Lung (tissue), 12 donors: ENCODE data around the gene TMEM121B. TPM values are rescaled to one million over a fixed set of nuclear protein-coding genes. Genes with fewer than 3 reads are reported as not detected.
A peak's percentile ranks its signal among the peaks of the same experiment; 100 is the strongest.

Source experiments
- ATAC-seq: fragments of 200-7000 bp; cut with Tn5 transposase; one replicate; pipeline ENCODE4 v1.9.1; 2020; ENCODE audit warnings: moderate number of reproducible peaks; ENCODE audit not compliant: insufficient read depth, low FRiP score
- DNase-seq, 3 donors: peaks; one replicate each; pipeline ENCODE4 v3.0.0-alpha.2; 2013 to 2017
- H3K27ac ChIP-seq, 2 donors: one replicate each; pipeline ENCODE4 v1.5.1; 2013; ENCODE audit warnings: mild to moderate bottlenecking in 2 of 2, moderate library complexity in 2 of 2, control low read depth in 1 of 2, inconsistent platforms in 1 of 2, low read depth in 1 of 2, low read length in 1 of 2
- H3K27me3 ChIP-seq, 3 donors: one replicate each; pipeline ENCODE4 v1.5.1; 2013; ENCODE audit warnings: low read length in 2 of 3; ENCODE audit not compliant: control insufficient read depth in 3 of 3, insufficient read depth in 3 of 3
- H3K36me3 ChIP-seq, 4 donors: one replicate each; pipeline ENCODE4 v1.5.1; 2013; ENCODE audit warnings: low read length in 4 of 4, mild to moderate bottlenecking in 1 of 4, moderate library complexity in 1 of 4; ENCODE audit not compliant: control insufficient read depth in 4 of 4, insufficient read depth in 4 of 4
- H3K4me1 ChIP-seq, 5 donors: one replicate each; pipeline ENCODE4 v1.5.1; 2013; ENCODE audit warnings: low read length in 5 of 5, mild to moderate bottlenecking in 2 of 5, moderate library complexity in 1 of 5; ENCODE audit not compliant: control insufficient read depth in 5 of 5, insufficient read depth in 5 of 5
- H3K4me3 ChIP-seq: one replicate; pipeline ENCODE4 v1.5.1; 2013; ENCODE audit warnings: mild to moderate bottlenecking, control low read depth, moderate library complexity
- H3K9ac ChIP-seq, 2 donors: one replicate each; pipeline ENCODE4 v1.5.1; 2013; ENCODE audit warnings: low read length in 2 of 2, control low read depth in 1 of 2; ENCODE audit not compliant: insufficient read depth in 1 of 2
- H3K9me3 ChIP-seq, 4 donors: one replicate each; pipeline ENCODE4 v1.5.1; 2013; ENCODE audit warnings: low read length in 3 of 4, mild to moderate bottlenecking in 1 of 4, moderate library complexity in 1 of 4; ENCODE audit not compliant: control insufficient read depth in 4 of 4, insufficient read depth in 3 of 4
- CTCF ChIP-seq: IDR thresholded peaks from 2 replicates; pipeline ENCODE4 v1.5.1; 2012; ENCODE audit warnings: mild to moderate bottlenecking; ENCODE audit errors: control extremely low read depth, extremely low read depth
- WGBS, 2 donors: extraction: QIAGEN DNeasy Blood & Tissue Kit; methylation state at CpG; one replicate each; pipeline ENCODE4 v1.1.7; 2013; 5-methylcytosine and 5-hydroxymethylcytosine counted together
- polyA plus RNA-seq, 2 donors: library from polyadenylated mRNA; stranded (reverse); fragments of 200-250 nt; gene quantifications; one replicate each; pipeline ENCODE4 v1.2.1, GENCODE V29; 2013
- total RNA-seq, 2 donors: library from RNA; depleted of rRNA in 1 of 2; stranded (reverse); fragments of >200 nt in 1 of 2; gene quantifications; one replicate each; pipeline ENCODE4 v1.2.1, GENCODE V29; 2014 to 2021
- donor health status: control.
- donor health status: control.
- donor health status: Bipolar disorder and iron deficiency.
- donor health status: healthy.
- donor health status: DM: yes; HTN: yes; CAD: no.

The TMEM121B gene
- total and polyA plus RNA-seq, 4 donors, result 0.26 to 1.4 (median 0.56) TPM

GRCh38 chr22:17090550-17090949, 30.6 kb downstream of the TMEM121B start:
- Histone ChIP-seq H3K9ac (no peak overlapping the region), H3K4me1 (peaks cover 0 to 8% (median 0%) of the 10 kb centered on the region in 5 donors)
- no peak for TF ChIP-seq CTCF

GRCh38 chr22:17087498-17088131, 33.5 kb downstream of the TMEM121B start:
- Histone ChIP-seq H3K27ac (peak overlapping the region in 1 of 2 donors; percentile 26), H3K27me3 (peaks cover 0 to 9% (median 0%) of the 10 kb centered on the region in 3 donors), H3K36me3 (no peaks in the 10 kb centered on the region), H3K4me3 (no peak overlapping the region), H3K9me3 (no peaks in the 10 kb centered on the region), H3K9ac (no peak overlapping the region), H3K4me1 (peaks cover 0 to 12% (median 0%) of the 10 kb centered on the region in 5 donors)
- WGBS, 2 donors, result 25 to 48% methylated on average over 12 of the region's 12 CpGs
- DNase-seq (peak in 1 of 3 donors; percentile 13), ATAC-seq (no peak)
- TF ChIP-seq CTCF, result no peak

More at GRCh38 chr22:17090550-17090949, 30.6 kb downstream of the TMEM121B start:
- Histone ChIP-seq H3K27ac (no peak overlapping the region), H3K4me3 (no peak overlapping the region), H3K27me3 (peaks cover 0 to 9% (median 0%) of the 10 kb centered on the region in 3 donors), H3K9me3 (no peaks in the 10 kb centered on the region), H3K36me3 (no peaks in the 10 kb centered on the region)
- ATAC-seq, result no peak
- DNase-seq, result no peak

- DNase-seq (no peak), ATAC-seq (no peak)
- TF ChIP-seq CTCF, result no peak
- Histone ChIP-seq H3K9me3 (no peaks in the 10 kb centered on the region), H3K36me3 (no peaks in the 10 kb centered on the region), H3K4me1 (peaks cover 0 to 12% (median 0%) of the 10 kb centered on the region in 5 donors), H3K27me3 (peaks cover 0 to 9% (median 0%) of the 10 kb centered on the region in 3 donors), H3K4me3 (no peak overlapping the region), H3K9ac (no peak overlapping the region), H3K27ac (peak overlapping the region in 1 of 2 donors; percentile 28)
- 62 to 69% methylated on average over 10 of the region's 10 CpGs for WGBS, 2 donors
These were observed 34.2 kb downstream of the TMEM121B start for GRCh38 chr22:17086788-17087497.
